MM.1S (cell line): ENCODE measurements around the gene LRRN2.

ENCODE experiments used
- CTCF ChIP-seq: fragments of 300-600 bp; sonication (generic); IDR thresholded peaks from 2 replicates; pipeline ENCODE4 v1.5.1; 2016; ENCODE audit warnings: antibody characterized with exemption, low read length, mixed read lengths
- EZH2phosphoT487 ChIP-seq: fragments of 300-600 bp; sonication (generic); IDR thresholded peaks from 2 replicates; pipeline ENCODE4 v1.6.1; 2018; ENCODE audit warnings: antibody characterized with exemption, low read length

DNA sequence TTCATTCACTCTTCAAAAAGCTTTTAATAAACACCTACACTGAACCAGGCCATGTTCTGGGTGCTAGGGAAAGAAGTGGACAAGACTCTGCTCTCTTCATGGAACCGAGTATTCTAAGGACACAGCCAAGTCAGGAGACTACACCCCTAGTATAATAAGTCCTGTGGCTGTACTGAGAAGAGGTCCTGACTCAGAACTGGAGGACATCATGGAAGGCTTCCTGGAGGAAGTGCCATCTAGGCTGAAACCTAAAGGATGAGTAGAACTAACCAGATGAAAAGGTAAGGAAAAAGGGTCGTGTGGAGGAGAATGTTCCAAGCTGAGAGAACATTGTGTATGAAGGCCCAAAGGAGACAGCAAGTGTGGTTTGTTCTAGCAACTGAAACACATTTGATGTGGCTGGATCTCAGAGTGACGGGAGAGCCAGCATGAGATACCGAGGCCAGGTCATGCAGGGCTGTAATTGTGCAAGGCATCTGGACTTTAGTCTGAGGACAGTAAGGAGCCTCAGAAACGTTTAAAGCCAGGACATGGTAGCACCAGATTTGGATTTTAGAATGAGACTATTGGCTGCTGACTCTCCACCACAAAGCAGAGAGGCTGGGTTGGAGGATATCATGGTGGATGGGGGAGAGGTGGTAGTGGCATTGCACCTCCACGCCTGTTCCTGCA lies 82.5 kb downstream of the LRRN2 start:
- TF ChIP-seq EZH2phosphoT487 (no peak), CTCF (no peak)
